ENCODE results near the gene CMA1.

GRCh38 chr14:24535737-24536136, 27.7 kb upstream of the CMA1 start:
- TF ChIP-seq CTCF (IDR thresholded peaks at IDR 0.05), result no peak
- TF ChIP-seq POLR2A (IDR thresholded peaks at IDR 0.05), result no peak
- TF ChIP-seq POLR2AphosphoS5 (IDR thresholded peaks at IDR 0.05), result no peak
- TF ChIP-seq EP300 (IDR thresholded peaks at IDR 0.05), result no peak

Data from upper lobe of left lung (tissue), 4 donors.